ENCODE results near the gene ERI3. TPM values are rescaled to one million over a fixed set of nuclear protein-coding genes. Genes with fewer than 3 reads are reported as not detected.

Gene ERI3
- total and polyA plus RNA-seq, 2 of the 13 experiments (the other 11 are each of a cell fraction or from before 2014, with no cell fraction given): 35.6 to 35.9 TPM

DNA sequence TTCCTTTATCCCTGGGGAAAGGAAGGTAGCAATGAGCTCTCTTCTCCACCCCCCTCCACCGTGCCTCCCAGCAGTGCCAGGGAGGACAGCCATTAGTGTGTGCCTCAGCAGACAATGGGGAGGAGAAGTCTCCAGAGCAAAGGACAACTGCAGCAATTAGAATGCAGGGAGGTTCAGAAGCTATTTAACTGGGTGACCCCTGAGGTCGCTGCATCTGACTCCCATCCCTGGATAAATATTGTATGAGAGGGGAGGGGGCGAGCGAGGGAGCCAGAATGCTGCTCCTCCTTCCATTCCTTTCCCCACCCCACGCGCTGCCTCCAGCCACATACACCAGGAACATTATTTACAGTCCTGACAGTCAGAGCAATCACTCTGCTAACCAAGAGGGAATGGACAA is 59.0 kb downstream of the ERI3 start (continued):
- TF ChIP-seq ZNF747 (CRISPR knock-in tag; IDR thresholded peaks at IDR 0.05; ENCODE audit: borderline replicate concordance): no peak
- peak; percentile 30; the same call in 1 of the 2 replicates for TF ChIP-seq NR2F2 (IDR thresholded peaks at IDR 0.05; ENCODE audit: borderline replicate concordance, low read depth)
- no peak for TF ChIP-seq ZNF713 (CRISPR knock-in tag; IDR thresholded peaks at IDR 0.05)
- TF ChIP-seq ZNF644 (CRISPR knock-in tag; IDR thresholded peaks at IDR 0.05; ENCODE audit: low read depth): no peak
- TF ChIP-seq, protein P1, sequence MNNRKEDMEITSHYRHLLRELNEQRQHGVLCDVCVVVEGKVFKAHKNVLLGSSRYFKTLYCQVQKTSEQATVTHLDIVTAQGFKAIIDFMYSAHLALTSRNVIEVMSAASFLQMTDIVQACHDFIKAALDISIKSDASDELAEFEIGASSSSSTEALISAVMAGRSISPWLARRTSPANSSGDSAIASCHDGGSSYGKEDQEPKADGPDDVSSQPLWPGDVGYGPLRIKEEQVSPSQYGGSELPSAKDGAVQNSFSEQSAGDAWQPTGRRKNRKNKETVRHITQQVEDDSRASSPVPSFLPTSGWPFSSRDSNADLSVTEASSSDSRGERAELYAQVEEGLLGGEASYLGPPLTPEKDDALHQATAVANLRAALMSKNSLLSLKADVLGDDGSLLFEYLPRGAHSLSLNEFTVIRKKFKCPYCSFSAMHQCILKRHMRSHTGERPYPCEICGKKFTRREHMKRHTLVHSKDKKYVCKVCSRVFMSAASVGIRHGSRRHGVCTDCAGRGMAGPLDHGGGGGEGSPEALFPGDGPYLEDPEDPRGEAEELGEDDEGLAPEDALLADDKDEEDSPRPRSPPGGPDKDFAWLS (CRISPR knock-in tag; IDR thresholded peaks at IDR 0.05; ENCODE audit: borderline replicate concordance): no peak
- no peak for TF ChIP-seq ZNF790 (CRISPR knock-in tag; IDR thresholded peaks at IDR 0.05; ENCODE audit: borderline replicate concordance)
- TF ChIP-seq GATAD2A (CRISPR knock-in tag; IDR thresholded peaks at IDR 0.05): 0 out of 2 replicates have a peak, but pooled peaks have one; percentile 8
- TF ChIP-seq MEIS2 (CRISPR knock-in tag; IDR thresholded peaks at IDR 0.05): no peak
- no peak for TF ChIP-seq KDM1A (CRISPR knock-in tag; IDR thresholded peaks at IDR 0.05)
- 0 out of 2 replicates have a peak, but pooled peaks have one; percentile 22 for TF ChIP-seq PHF21A (CRISPR knock-in tag; IDR thresholded peaks at IDR 0.05)
- no peak for TF ChIP-seq ZNF20 (CRISPR knock-in tag; IDR thresholded peaks at IDR 0.05)
- no peak for TF ChIP-seq PLSCR1 (CRISPR knock-in tag; IDR thresholded peaks at IDR 0.05; ENCODE audit: borderline replicate concordance)
- TF ChIP-seq ZNF362 (CRISPR knock-in tag; IDR thresholded peaks at IDR 0.05; ENCODE audit: borderline replicate concordance): no peak
- TF ChIP-seq ZNF614 (CRISPR knock-in tag; IDR thresholded peaks at IDR 0.05; ENCODE audit: borderline replicate concordance): no peak
- no peak for TF ChIP-seq MLLT10 (CRISPR knock-in tag; IDR thresholded peaks at IDR 0.05)
- no peak for TF ChIP-seq MLXIP (CRISPR knock-in tag; IDR thresholded peaks at IDR 0.05; ENCODE audit: borderline replicate concordance)
- TF ChIP-seq ZHX2 (IDR thresholded peaks at IDR 0.05; ENCODE audit: low read depth): no peak
- no peak for TF ChIP-seq ZHX2 (CRISPR knock-in tag; IDR thresholded peaks at IDR 0.05; ENCODE audit: borderline replicate concordance)
